Measurements from ENCODE around the gene INTS6.

INTS6 gene

DNA sequence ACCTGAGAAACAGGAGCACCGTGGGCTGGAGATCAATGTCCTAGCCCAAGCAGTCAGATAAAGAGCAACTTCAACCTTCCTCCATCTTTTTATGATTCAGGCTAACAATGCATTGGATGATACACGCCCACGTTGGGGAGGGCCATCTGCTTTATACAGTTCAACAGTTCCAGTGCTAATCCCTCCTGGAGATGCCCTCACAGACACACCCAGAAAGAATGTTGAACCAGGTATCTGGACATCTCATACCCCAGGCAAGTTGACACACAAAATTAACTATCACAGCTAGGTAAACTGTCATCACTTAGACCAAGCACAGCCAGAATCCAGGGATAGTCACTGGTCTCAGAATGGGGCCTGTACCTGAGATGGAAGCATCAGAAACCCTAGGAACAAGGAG is 134.0 kb downstream of the INTS6 start:
- Histone ChIP-seq H3K36me3 (ENCODE audit: insufficient read depth, insufficient read length, low read length) (no peaks in the 10 kb centered on the region), H3K4me1 (ENCODE audit: insufficient read depth, insufficient read length) (no peaks in the 10 kb centered on the region), H3K4me3 (ENCODE audit: insufficient read length, low read depth) (no peak overlapping the region), H3K27me3 (ENCODE audit: insufficient read depth, insufficient read length) (no peaks in the 10 kb centered on the region), H3K9me3 (ENCODE audit: insufficient read depth, low read length) (no peaks in the 10 kb centered on the region), H3K9ac (ENCODE audit: insufficient read length, low read depth) (no peak overlapping the region)
- no peak for DNase-seq (ENCODE audit: low read depth, low spot score)
- TF ChIP-seq YY1 (IDR thresholded peaks at IDR 0.05; ENCODE audit: insufficient read depth, insufficient read length) (no peak), SUZ12 (IDR thresholded peaks at IDR 0.05; ENCODE audit: extremely low read depth, insufficient read depth, insufficient read length) (no peak), ZNF274 (IDR thresholded peaks at IDR 0.05; ENCODE audit: low read depth, low read length) (no peak)

DNA sequence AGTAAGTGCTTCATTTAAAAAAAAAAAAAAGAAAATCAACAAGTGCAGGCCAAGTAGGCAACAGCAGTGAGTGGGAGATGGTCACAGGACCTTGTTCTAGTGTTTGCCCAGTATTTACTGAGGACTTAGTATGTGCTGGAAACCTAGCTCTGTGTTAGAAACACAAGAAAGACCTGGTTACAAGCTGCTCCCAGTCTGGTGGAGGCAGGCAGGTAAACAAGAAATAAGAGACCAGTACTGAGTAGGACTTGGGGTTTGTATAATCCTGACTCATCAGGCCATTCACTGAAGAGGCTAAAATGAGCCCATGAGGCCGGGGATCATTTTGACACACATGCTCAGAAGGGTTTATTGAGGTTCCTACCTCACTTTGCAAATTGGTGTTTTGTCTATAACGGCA is 134.8 kb downstream of the INTS6 start:
- H3K4me1 ChIP-seq (ENCODE audit: insufficient read depth, insufficient read length), result no peaks in the 10 kb centered on the region
- TF ChIP-seq YY1 (IDR thresholded peaks at IDR 0.05; ENCODE audit: insufficient read depth, insufficient read length) (no peak), ZNF274 (IDR thresholded peaks at IDR 0.05; ENCODE audit: low read depth, low read length) (no peak), SUZ12 (IDR thresholded peaks at IDR 0.05; ENCODE audit: extremely low read depth, insufficient read depth, insufficient read length) (no peak)
- H3K9ac ChIP-seq (ENCODE audit: insufficient read length, low read depth), result no peak overlapping the region
- H3K9me3 ChIP-seq (ENCODE audit: insufficient read depth, low read length), result no peaks in the 10 kb centered on the region
- H3K27me3 ChIP-seq (ENCODE audit: insufficient read depth, insufficient read length), result no peaks in the 10 kb centered on the region
- no peak for DNase-seq (ENCODE audit: low read depth, low spot score)
- no peaks in the 10 kb centered on the region for H3K36me3 ChIP-seq (ENCODE audit: insufficient read depth, insufficient read length, low read length)
- no peak overlapping the region for H3K4me3 ChIP-seq (ENCODE audit: insufficient read length, low read depth)

DNA sequence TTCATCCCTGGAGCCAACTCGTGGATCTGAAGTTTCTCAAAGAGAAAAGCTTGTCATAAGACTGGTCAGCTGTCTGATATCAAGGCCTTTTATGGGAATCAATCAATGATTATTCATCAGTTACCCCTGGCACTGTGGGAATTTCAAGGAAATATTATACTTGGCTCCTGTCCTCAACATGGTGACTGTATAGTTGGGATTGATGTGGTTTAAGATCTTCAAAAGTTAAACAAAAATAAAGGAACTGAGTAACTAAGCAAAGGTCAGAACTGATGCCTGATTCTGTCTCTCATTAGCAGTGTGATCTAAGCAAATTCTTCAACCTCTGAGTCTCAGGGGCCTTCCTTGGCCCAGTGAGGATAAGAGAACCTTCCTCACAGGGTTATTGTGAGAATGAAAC is 135.6 kb downstream of the INTS6 start:
- H3K9me3 ChIP-seq (ENCODE audit: insufficient read depth, low read length), result no peaks in the 10 kb centered on the region
- H3K9ac ChIP-seq (ENCODE audit: insufficient read length, low read depth), result no peak overlapping the region
- no peak for DNase-seq (ENCODE audit: low read depth, low spot score)
- no peaks in the 10 kb centered on the region for H3K27me3 ChIP-seq (ENCODE audit: insufficient read depth, insufficient read length)
- H3K4me3 ChIP-seq (ENCODE audit: insufficient read length, low read depth), result no peak overlapping the region
- H3K4me1 ChIP-seq (ENCODE audit: insufficient read depth, insufficient read length), result no peaks in the 10 kb centered on the region
- H3K36me3 ChIP-seq (ENCODE audit: insufficient read depth, insufficient read length, low read length), result no peaks in the 10 kb centered on the region
- no peak for TF ChIP-seq SUZ12 (IDR thresholded peaks at IDR 0.05; ENCODE audit: extremely low read depth, insufficient read depth, insufficient read length)
- no peak for TF ChIP-seq YY1 (IDR thresholded peaks at IDR 0.05; ENCODE audit: insufficient read depth, insufficient read length)
- TF ChIP-seq ZNF274 (IDR thresholded peaks at IDR 0.05; ENCODE audit: low read depth, low read length), result no peak

DNA sequence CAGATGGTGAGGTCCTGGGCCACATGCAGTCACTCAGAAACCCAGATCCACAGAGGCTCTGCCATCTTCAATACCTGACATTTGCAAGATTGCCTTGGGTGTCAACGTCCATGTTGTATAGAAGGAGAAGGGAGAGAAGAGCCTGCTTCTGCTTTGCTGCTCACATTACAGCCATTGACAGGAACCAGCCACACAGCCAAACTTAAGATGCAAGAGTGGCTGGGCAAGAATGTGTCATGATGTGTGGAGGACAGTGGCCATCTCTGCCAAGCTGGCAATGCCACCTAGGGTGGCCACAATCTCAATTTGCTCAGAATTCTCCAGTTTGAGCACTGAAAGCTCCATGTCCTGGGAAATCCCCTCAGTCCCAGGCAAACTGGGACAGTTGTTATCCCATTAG is 139.2 kb downstream of the INTS6 start:
- no peak for DNase-seq (ENCODE audit: low read depth, low spot score)
- Histone ChIP-seq H3K36me3 (ENCODE audit: insufficient read depth, insufficient read length, low read length) (no peaks in the 10 kb centered on the region), H3K4me1 (ENCODE audit: insufficient read depth, insufficient read length) (no peaks in the 10 kb centered on the region), H3K9ac (ENCODE audit: insufficient read length, low read depth) (no peak overlapping the region), H3K27me3 (ENCODE audit: insufficient read depth, insufficient read length) (no peaks in the 10 kb centered on the region), H3K4me3 (ENCODE audit: insufficient read length, low read depth) (no peak overlapping the region), H3K9me3 (ENCODE audit: insufficient read depth, low read length) (no peaks in the 10 kb centered on the region)
- TF ChIP-seq YY1 (IDR thresholded peaks at IDR 0.05; ENCODE audit: insufficient read depth, insufficient read length) (no peak), ZNF274 (IDR thresholded peaks at IDR 0.05; ENCODE audit: low read depth, low read length) (no peak), SUZ12 (IDR thresholded peaks at IDR 0.05; ENCODE audit: extremely low read depth, insufficient read depth, insufficient read length) (no peak)

DNA sequence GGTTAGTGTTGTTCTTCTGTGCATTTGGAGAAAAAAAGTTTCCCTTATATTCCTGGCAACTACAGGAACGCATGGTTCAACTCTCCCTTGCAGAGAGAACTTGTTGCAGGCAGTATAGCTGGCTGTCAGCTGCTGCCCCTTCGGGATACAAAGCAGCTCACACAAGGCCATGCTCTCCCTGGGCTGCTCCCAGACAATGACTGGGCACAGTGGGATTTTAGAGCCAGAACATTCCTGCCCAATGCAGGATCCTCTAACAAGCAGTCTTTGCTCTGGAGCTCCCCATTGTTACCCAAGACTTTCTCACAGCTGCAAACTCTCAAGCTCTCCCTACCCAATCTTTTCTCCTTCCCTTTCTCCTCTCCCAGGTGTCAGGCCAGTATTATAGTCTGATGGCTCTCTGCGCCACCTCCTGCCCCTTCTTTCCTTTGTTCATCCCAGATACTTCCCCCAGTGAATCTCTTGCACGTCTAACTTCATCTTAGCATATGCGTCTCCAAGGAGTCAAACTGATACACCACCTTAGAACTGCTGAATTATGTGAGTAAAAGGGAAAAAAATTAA is 140.8 kb downstream of the INTS6 start:
- TF ChIP-seq ZNF274 (IDR thresholded peaks at IDR 0.05; ENCODE audit: low read depth, low read length) (no peak), SUZ12 (IDR thresholded peaks at IDR 0.05; ENCODE audit: extremely low read depth, insufficient read depth, insufficient read length) (no peak), YY1 (IDR thresholded peaks at IDR 0.05; ENCODE audit: insufficient read depth, insufficient read length) (no peak)
- Histone ChIP-seq H3K9me3 (ENCODE audit: insufficient read depth, low read length) (no peaks in the 10 kb centered on the region), H3K9ac (ENCODE audit: insufficient read length, low read depth) (no peak overlapping the region), H3K27me3 (ENCODE audit: insufficient read depth, insufficient read length) (no peaks in the 10 kb centered on the region), H3K4me1 (ENCODE audit: insufficient read depth, insufficient read length) (no peaks in the 10 kb centered on the region), H3K36me3 (ENCODE audit: insufficient read depth, insufficient read length, low read length) (no peaks in the 10 kb centered on the region), H3K4me3 (ENCODE audit: insufficient read length, low read depth) (no peak overlapping the region)
- DNase-seq (ENCODE audit: low read depth, low spot score), result no peak
